GM21528 (cell line): ENCODE results near the gene IGF2BP2.

Experiments used
- ATAC-seq: cut with Tn5 transposase; IDR thresholded peaks from one replicate; pipeline ENCODE4 v1.9.1; 2021; ENCODE audit warnings: mild to moderate bottlenecking, moderate library complexity; ENCODE audit not compliant: unreplicated experiment, low FRiP score

The IGF2BP2 gene

GRCh38 chr3:185739264-185739701 is 85.6 kb downstream of the IGF2BP2 start:
- no peak for ATAC-seq

DNA sequence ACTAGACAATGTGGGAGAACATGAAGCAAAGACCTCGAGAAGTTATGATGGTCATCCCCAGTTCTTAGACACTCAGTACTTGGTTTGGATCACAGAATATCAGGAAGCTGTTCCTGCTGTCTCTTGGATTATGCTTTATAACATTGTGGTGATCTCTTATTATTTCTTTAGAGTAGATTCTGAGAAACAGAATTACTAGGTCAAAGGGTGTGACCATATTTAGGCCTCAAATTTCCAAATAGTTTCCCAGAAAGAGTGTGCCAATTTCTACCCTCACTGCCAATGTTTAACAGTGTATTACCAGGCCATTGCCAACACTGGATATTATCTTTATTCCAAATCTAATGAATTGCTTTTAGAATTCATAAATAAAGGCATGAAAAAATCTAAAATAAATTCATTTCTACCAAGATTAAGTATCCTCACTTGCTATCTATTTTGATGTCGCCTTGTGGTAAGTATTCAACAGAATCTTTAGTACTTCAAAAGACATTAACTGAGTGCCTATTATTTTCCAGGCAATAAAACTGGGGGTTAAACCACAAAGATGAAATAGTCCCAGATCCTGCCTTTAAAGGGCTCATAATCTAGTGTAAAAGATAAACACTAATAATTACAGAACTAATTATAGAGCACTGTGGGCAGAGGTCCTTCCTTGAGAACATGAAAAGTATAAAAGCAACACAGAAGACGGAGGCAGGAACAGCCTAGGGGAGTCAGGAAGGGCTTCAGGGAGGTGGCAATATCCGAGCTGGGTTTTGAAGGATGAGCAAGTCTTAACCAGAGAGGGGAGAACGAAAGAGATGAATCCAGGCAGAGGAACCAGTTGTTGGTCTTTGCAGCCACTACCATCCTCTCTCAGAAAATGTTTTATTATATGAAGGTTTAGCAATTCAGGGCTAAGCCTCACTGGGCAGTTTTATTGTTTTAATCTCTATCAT is 86.8 kb downstream of the IGF2BP2 start:
- ATAC-seq: no peak

DNA sequence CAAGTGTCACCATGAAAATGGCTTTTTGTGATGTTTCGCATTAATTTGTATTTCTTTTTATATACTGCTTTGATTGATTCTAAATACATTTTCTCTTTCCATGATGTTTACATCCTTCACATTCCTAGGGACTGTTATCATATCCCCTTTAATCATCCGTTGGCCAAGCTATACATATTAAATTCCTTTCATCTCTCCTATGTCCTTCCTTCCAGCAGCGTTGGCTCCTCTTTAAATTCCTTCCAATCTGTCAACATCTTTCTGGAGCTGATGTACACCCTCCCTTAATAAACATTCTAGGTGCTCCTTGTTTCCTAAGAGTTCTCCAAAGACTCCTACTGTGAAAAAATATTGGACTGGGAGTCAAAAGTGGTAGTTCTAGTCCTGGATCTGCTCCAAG is 87.8 kb downstream of the IGF2BP2 start:
- no peak for ATAC-seq

DNA sequence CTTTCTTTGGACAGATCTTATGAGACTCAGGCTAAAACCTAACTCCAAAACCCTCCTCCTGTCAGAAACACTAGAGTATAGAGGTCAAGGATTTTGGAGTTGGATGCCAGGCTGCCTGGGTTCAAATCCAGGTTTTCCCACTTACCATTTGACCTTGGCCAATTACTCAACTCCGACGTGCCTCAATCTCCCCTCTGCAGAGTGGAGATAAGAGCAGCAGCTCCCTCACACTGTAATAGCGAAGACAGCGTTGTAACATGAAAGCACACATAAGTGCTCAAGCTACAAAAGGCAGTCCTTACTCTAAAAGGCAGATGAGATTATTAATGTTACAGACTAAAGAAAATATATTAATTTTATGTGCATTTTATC is 90.1 kb downstream of the IGF2BP2 start:
- no peak for ATAC-seq

DNA sequence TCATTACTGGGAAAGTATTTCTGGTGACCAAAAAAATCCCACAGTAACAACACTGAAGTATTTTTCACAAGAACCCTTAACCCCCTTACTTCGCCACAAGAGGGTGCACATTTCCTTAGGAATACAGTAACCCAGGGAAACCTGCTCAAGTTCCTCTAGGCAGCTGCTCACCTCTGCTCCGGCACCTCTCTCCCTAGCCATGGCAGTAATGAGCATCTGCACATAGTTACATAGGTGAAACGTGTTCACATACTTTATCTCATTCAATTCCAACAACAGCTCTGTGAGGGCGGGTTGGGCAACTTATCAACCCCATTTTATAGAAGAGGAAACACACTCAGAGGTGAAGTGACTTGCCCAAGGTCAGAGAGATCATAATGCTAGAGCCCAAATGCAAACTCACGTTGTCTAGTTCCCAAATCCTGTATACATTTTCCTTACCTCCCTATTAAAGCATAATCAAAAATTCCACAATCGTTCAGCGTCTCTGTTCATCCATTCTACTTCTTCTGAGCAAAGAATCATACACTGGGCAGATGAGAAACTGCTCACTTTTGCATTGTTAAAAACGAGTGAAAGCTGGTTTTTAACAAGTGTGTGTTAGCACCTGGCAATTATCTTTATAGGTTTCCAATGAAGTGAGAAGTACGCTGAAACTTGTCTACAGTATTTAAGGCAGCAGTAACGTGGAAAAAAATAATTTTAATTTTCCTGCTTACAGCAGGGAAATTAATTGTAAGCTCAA is 90.7 kb downstream of the IGF2BP2 start:
- no peak for ATAC-seq

GRCh38 chr3:185732782-185733181 is 92.1 kb downstream of the IGF2BP2 start:
- no peak for ATAC-seq

DNA sequence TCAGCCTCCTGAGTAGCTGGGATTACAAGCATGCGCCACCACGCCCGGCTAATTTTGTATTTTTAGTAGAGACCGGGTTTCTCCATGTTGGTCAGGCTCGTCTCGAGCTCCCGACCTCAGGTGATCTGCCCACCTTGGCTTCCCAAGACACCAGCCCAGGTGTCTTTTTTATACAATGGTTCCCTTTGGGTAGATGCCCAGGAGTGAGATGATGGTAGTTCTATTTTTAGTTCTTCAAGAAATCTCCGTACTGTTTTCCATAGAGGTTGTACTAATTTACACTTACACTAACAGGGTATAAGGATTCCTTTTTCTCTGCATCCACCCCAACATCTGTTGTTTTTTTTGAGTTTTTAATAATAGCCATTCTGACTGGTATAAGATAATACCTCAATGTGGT is 94.3 kb downstream of the IGF2BP2 start:
- ATAC-seq: no peak

GRCh38 chr3:185729337-185730055 is 95.3 kb downstream of the IGF2BP2 start:
- no peak for ATAC-seq

GRCh38 chr3:185728630-185729336 is 96.1 kb downstream of the IGF2BP2 start:
- no peak for ATAC-seq

DNA sequence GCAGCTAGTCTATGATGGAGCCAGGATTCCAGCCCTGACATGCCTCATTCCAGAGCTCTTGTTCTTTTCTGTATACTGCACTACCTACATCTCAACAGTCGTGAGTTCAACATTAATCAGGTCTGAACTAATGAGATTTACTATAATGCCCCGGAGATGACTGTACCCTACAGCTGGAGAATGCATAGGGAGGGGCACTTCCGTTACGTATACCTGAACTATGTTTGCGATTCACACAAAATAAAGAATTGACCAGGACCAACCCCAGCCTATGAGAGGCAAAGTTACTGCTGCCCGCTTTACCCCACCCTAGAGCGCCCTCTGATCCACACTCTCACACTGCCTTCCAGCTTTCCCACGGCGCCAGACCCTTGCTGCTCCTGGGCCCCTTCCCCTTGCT is 97.0 kb downstream of the IGF2BP2 start:
- no peak for ATAC-seq

- ATAC-seq: no peak
Observed at GRCh38 chr3:185726254-185726967, 98.4 kb downstream of the IGF2BP2 start.

DNA sequence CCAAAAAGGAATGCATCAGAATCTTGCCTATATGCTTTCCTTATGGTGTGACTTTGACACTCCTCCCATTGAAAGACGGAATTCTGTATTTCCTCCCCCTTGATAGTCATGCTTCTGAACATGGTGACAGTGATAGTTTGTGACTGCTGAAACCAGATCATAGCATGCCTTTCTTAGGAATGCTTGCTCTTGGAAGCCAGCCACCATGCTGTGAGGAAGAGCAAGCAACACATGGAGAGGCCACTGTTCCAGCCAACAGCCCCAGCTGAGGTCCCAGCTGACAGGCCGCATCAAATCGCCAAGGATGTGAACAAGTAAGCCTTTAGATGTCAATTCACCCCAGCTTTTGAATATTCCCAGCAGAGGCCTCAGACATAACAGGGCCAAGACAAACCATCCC is 100.1 kb downstream of the IGF2BP2 start:
- no peak for ATAC-seq

DNA sequence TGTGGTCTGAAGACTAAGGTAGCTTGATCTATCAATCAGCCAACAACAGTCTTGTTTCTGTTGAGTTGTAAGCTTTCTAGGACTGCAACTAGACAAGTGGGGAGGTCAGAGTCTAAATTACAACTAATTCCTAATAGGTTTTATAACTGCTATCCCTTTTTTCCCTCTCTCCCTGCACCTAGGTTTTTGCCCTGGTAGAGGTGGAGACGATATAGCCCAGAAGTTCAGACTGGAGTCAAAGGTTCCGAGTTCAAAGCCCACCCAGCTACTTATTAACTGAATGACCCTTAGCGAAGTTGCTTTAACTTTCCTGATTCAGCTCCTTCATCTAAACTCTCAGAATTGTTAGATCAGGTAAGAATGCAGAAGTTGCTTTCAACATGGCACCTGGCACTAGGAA is 100.6 kb downstream of the IGF2BP2 start:
- no peak for ATAC-seq

- ATAC-seq: no peak
Observed at GRCh38 chr3:185722881-185723280, 102.0 kb downstream of the IGF2BP2 start.

- no peak for ATAC-seq
Observed at GRCh38 chr3:185721970-185722369, 102.9 kb downstream of the IGF2BP2 start.

GRCh38 chr3:185720326-185720725 is 104.5 kb downstream of the IGF2BP2 start:
- ATAC-seq: no peak

- ATAC-seq: no peak
Observed at GRCh38 chr3:185718736-185719593, 105.9 kb downstream of the IGF2BP2 start.

DNA sequence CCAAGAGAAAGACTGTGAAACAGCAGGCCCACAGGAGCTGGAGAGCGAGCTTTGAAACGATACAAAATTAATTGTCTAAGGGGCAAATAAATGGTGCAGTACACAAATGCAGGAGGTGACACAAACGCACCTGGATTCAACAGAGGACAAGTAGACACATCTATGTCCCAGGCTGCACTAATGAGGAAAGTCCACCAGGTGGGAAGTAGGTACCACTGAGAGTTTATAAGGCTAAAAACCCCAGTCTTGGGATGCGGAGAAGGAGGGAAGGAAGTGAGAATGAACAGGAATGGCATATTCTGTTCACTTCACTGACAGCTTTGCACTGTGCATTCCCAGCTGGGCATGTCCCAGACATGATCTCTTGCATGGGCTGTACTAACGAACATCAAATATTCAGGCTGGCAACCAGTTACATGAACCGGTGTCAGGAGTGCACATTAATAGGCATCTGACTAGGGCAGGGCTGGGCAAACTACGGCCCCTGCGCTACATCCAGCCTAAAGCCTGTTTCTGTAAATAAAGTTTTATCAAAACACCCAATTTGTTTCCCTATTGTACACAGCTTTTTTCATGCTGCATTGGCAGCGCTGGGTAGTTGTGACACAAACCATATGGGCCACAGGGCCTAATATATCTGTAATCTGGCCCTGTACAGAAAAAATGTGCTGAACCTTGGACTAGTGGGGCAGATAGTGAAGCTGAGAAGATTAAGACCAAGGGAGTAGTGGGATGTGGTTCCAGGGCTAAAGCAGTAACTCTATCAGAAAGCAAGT is 107.0 kb downstream of the IGF2BP2 start:
- no peak for ATAC-seq
